ENCODE results near the gene PFDN4.

Gene PFDN4

GRCh38 chr20:54204063-54204462 lies 3.8 kb upstream of the PFDN4 start:
- Histone ChIP-seq H3K4me2 (ENCODE audit: low read length) (no peak overlapping the region), H3K27ac (ENCODE audit: low read length) (no peak overlapping the region), H3K4me3 (ENCODE audit: low read length) (no peak overlapping the region), H3K9ac (ENCODE audit: low read length) (no peak overlapping the region), H3K4me1 (ENCODE audit: low read length) (peaks cover 36% of the 10 kb centered on the region), H2AFZ (ENCODE audit: low read depth, low read length) (no peak overlapping the region), H3K79me2 (ENCODE audit: low read length) (peaks cover 13% of the 10 kb centered on the region), H3K27me3 (ENCODE audit: low read depth, low read length) (peaks cover 27% of the 10 kb centered on the region), H3K36me3 (replicated peaks; ENCODE audit: low read depth, low read length) (no peaks in the 10 kb centered on the region), H3K9me3 (ENCODE audit: insufficient read depth, low read length) (no peaks in the 10 kb centered on the region), H4K20me1 (ENCODE audit: insufficient read depth, low read length) (no peaks in the 10 kb centered on the region)
- TF ChIP-seq, protein P1, sequence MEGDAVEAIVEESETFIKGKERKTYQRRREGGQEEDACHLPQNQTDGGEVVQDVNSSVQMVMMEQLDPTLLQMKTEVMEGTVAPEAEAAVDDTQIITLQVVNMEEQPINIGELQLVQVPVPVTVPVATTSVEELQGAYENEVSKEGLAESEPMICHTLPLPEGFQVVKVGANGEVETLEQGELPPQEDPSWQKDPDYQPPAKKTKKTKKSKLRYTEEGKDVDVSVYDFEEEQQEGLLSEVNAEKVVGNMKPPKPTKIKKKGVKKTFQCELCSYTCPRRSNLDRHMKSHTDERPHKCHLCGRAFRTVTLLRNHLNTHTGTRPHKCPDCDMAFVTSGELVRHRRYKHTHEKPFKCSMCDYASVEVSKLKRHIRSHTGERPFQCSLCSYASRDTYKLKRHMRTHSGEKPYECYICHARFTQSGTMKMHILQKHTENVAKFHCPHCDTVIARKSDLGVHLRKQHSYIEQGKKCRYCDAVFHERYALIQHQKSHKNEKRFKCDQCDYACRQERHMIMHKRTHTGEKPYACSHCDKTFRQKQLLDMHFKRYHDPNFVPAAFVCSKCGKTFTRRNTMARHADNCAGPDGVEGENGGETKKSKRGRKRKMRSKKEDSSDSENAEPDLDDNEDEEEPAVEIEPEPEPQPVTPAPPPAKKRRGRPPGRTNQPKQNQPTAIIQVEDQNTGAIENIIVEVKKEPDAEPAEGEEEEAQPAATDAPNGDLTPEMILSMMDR (IDR thresholded peaks at IDR 0.05; ENCODE audit: low read depth, low read length) = no peak
- no peak for TF ChIP-seq EZH2phosphoT487 (IDR thresholded peaks at IDR 0.05; ENCODE audit: low read depth)

DNA sequence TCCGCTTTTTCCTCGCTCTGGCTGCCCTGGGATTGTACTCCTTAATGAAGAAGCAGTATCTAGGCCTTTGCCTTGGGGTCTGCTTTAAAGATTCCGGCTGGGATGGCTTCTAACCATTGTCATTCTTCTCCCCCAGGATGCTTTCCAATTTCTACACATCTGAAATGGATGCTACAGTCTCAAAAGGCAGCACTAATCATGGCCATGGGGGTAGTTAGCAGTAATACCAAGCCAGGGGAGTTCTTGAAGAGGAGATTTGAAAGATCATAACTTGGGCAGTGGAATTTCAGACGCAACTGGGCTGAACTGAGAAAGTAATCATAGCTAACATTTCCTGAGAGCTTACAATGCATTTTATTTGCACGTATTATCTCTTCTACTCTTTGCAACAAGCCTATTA lies 3.4 kb upstream of the PFDN4 start:
- H3K4me3 ChIP-seq (ENCODE audit: low read length) = no peak overlapping the region
- H4K20me1 ChIP-seq (ENCODE audit: insufficient read depth, low read length) = no peaks in the 10 kb centered on the region
- no peak overlapping the region for H2AFZ ChIP-seq (ENCODE audit: low read depth, low read length)
- H3K4me1 ChIP-seq (ENCODE audit: low read length) = peaks cover 37% of the 10 kb centered on the region
- H3K27ac ChIP-seq (ENCODE audit: low read length) = no peak overlapping the region
- peaks cover 17% of the 10 kb centered on the region for H3K79me2 ChIP-seq (ENCODE audit: low read length)
- H3K36me3 ChIP-seq (replicated peaks; ENCODE audit: low read depth, low read length) = no peaks in the 10 kb centered on the region
- peaks cover 27% of the 10 kb centered on the region for H3K27me3 ChIP-seq (ENCODE audit: low read depth, low read length)
- no peaks in the 10 kb centered on the region for H3K9me3 ChIP-seq (ENCODE audit: insufficient read depth, low read length)
- H3K9ac ChIP-seq (ENCODE audit: low read length) = no peak overlapping the region
- TF ChIP-seq EZH2phosphoT487 (IDR thresholded peaks at IDR 0.05; ENCODE audit: low read depth) = no peak
- TF ChIP-seq, protein P1 (IDR thresholded peaks at IDR 0.05; ENCODE audit: low read depth, low read length) = no peak
- H3K4me2 ChIP-seq (ENCODE audit: low read length) = no peak overlapping the region

- H3K4me3 ChIP-seq (ENCODE audit: low read length) = peak overlapping the region; percentile 32
- no peak overlapping the region for H3K27ac ChIP-seq (ENCODE audit: low read length)
- peaks cover 26% of the 10 kb centered on the region for H3K79me2 ChIP-seq (ENCODE audit: low read length)
- peaks cover 6% of the 10 kb centered on the region; the same call in 1 of the 2 replicates for H4K20me1 ChIP-seq (ENCODE audit: insufficient read depth, low read length)
- peak overlapping the region; percentile 64 for H3K4me2 ChIP-seq (ENCODE audit: low read length)
- H3K9me3 ChIP-seq (ENCODE audit: insufficient read depth, low read length) = no peaks in the 10 kb centered on the region
- H3K36me3 ChIP-seq (replicated peaks; ENCODE audit: low read depth, low read length) = peaks cover under 1% of the 10 kb centered on the region
- peaks cover 41% of the 10 kb centered on the region for H3K4me1 ChIP-seq (ENCODE audit: low read length)
- H3K27me3 ChIP-seq (ENCODE audit: low read depth, low read length) = peaks cover 23% of the 10 kb centered on the region
- no peak overlapping the region for H2AFZ ChIP-seq (ENCODE audit: low read depth, low read length)
- no peak overlapping the region for H3K9ac ChIP-seq (ENCODE audit: low read length)
- TF ChIP-seq, protein P1 (IDR thresholded peaks at IDR 0.05; ENCODE audit: low read depth, low read length) = no peak
- no peak for TF ChIP-seq EZH2phosphoT487 (IDR thresholded peaks at IDR 0.05; ENCODE audit: low read depth)
These were observed 2.4 kb upstream of the PFDN4 start for GRCh38 chr20:54205450-54205849.

DNA sequence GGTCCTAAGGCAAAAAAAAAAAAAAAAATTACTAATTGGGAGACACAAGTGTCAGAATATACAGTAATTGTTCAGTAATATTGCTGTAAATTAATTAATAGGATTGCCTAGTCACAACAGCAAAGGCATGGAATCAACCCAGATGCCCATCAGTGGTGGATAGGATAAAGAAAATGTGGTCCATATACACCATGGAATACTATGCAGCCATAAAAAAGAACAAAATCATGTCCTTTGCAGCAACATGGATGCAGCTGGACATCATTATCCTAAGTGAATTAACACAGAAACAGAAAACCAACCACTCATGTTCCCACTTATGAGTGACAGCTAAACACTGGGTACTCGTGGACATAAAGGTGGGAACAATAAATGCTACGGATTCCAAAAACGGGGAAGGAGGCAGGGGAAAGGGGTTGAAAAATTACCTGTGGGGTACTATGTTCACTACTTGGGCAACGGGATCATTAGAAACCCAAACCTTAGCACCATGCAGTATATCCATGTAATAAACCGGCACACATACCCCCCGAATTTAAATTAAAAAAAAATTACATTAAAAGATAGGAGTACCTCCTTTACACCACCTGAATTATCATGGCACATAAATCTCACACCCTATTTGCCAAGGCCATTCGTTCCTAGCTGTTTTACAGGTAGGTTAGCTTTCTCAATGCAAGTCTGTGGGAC lies 689 bp upstream of the PFDN4 start:
- no peak overlapping the region for H3K27ac ChIP-seq (ENCODE audit: low read length)
- peaks cover 10% of the 10 kb centered on the region for H3K36me3 ChIP-seq (replicated peaks; ENCODE audit: low read depth, low read length)
- H3K9ac ChIP-seq (ENCODE audit: low read length) = peak overlapping the region; percentile 82; the same call in 1 of the 2 replicates
- H3K4me3 ChIP-seq (ENCODE audit: low read length) = peak overlapping the region; percentile 84
- peak overlapping the region; percentile 87 for H2AFZ ChIP-seq (ENCODE audit: low read depth, low read length)
- H3K9me3 ChIP-seq (ENCODE audit: insufficient read depth, low read length) = no peaks in the 10 kb centered on the region
- peaks cover 44% of the 10 kb centered on the region for H3K79me2 ChIP-seq (ENCODE audit: low read length)
- no peak for TF ChIP-seq EZH2phosphoT487 (IDR thresholded peaks at IDR 0.05; ENCODE audit: low read depth)
- TF ChIP-seq, protein P1 (IDR thresholded peaks at IDR 0.05; ENCODE audit: low read depth, low read length) = no peak
- peaks cover 12% of the 10 kb centered on the region for H3K27me3 ChIP-seq (ENCODE audit: low read depth, low read length)
- H3K4me1 ChIP-seq (ENCODE audit: low read length) = peaks cover 35% of the 10 kb centered on the region
- H4K20me1 ChIP-seq (ENCODE audit: insufficient read depth, low read length) = peaks cover 9% of the 10 kb centered on the region; the same call in 1 of the 2 replicates
- H3K4me2 ChIP-seq (ENCODE audit: low read length) = peak overlapping the region; percentile 87

Measured in OCI-LY3 (cell line).